ENCODE results near the gene VPS72. TPM values are rescaled to one million over a fixed set of nuclear protein-coding genes. Genes with fewer than 3 reads are reported as not detected.

The VPS72 gene
- total RNA-seq, 1 experiment from 2014 or later: 71.5 TPM

GRCh38 chr1:151131701-151132334 lies 58.2 kb downstream of the VPS72 start:
- H3K4me3 ChIP-seq (ENCODE audit: low read depth in 2 of 2, low read length in 2 of 2): no peak overlapping the region
- intact Hi-C loops (cut with micrococcal nuclease; ENCODE audit: unreplicated experiment): no loop called here

GRCh38 chr1:151130987-151131586 lies 58.9 kb downstream of the VPS72 start:
- intact Hi-C loops (cut with micrococcal nuclease; ENCODE audit: unreplicated experiment): no loop called here
- Histone ChIP-seq H3K9me3 (ENCODE audit: control insufficient read depth, insufficient read depth, low read depth, low read length) (no peaks in the 10 kb centered on the region), H3K27me3 (ENCODE audit: control insufficient read depth, insufficient read depth, low read length) (no peaks in the 10 kb centered on the region), H3K36me3 (ENCODE audit: control insufficient read depth, insufficient read depth, low read length) (no peaks in the 10 kb centered on the region), H3K4me1 (ENCODE audit: control insufficient read depth, insufficient read depth, low read length) (no peaks in the 10 kb centered on the region), H3K27ac (ENCODE audit: low read length) (no peak overlapping the region), H3K4me3 (ENCODE audit: low read depth in 2 of 2, low read length in 2 of 2) (no peak overlapping the region)
- ChIA-PET POLR2A (no interaction called here), CTCF (no interaction called here)
- in situ Hi-C loops (cut with HindIII; ENCODE audit: low pct_unique_long_range_greater_than_20kb, low sequenced_read_pairs): loop anchor here (5.0 kb wide), 1 partner anchor 34 kb away; no protein-coding TSS in a partner anchor
- DNase-seq (ENCODE audit: low read depth, low spot score) (no peak), ATAC-seq (no peak)
- no peak for TF ChIP-seq SIN3A (IDR thresholded peaks at IDR 0.05; ENCODE audit: borderline replicate concordance, insufficient read depth, low read depth, low read length)
- TF ChIP-seq REST (IDR thresholded peaks at IDR 0.05; ENCODE audit: insufficient read depth in 1 of 2, low read depth in 2 of 2, low read length in 1 of 2): no peak
- no peak for TF ChIP-seq CTCF (IDR thresholded peaks at IDR 0.05)
- TF ChIP-seq TCF7L2 (IDR thresholded peaks at IDR 0.05; ENCODE audit: low read depth, low read length): no peak
- no peak for TF ChIP-seq POLR2AphosphoS5 (IDR thresholded peaks at IDR 0.05; ENCODE audit: low read depth, low read length)
- no TSS peak for BruUV-seq (replicated peaks)

More at GRCh38 chr1:151131701-151132334, 58.2 kb downstream of the VPS72 start:
- POLR2A ChIA-PET: no interaction called here
- no peaks in the 10 kb centered on the region for H3K27me3 ChIP-seq (ENCODE audit: control insufficient read depth, insufficient read depth, low read length)
- BruUV-seq (replicated peaks): no TSS peak
- H3K4me1 ChIP-seq (ENCODE audit: control insufficient read depth, insufficient read depth, low read length): no peaks in the 10 kb centered on the region
- H3K9me3 ChIP-seq (ENCODE audit: control insufficient read depth, insufficient read depth, low read depth, low read length): no peaks in the 10 kb centered on the region
- H3K36me3 ChIP-seq (ENCODE audit: control insufficient read depth, insufficient read depth, low read length): no peaks in the 10 kb centered on the region
- in situ Hi-C loops (cut with HindIII; ENCODE audit: low pct_unique_long_range_greater_than_20kb, low sequenced_read_pairs): loop anchor here (5.0 kb wide), 1 partner anchor 35 kb away; no protein-coding TSS in a partner anchor
- CTCF ChIA-PET: no interaction called here
- DNase-seq (ENCODE audit: low read depth, low spot score): no peak
- no peak for TF ChIP-seq CTCF (IDR thresholded peaks at IDR 0.05)
- H3K27ac ChIP-seq (ENCODE audit: low read length): no peak overlapping the region
- no peak for ATAC-seq

All from Panc1 (cell line).